HEK293 (cell line): ENCODE measurements around the gene RRP9.

ENCODE experiments used
- CTCF ChIA-PET: fragments of 350-600 bp; formaldehyde crosslinking; extraction: SDS; loops from one replicate; lab custom pipeline; 2021; ENCODE audit warnings: antibody characterized with exemption; lab: Yijun Ruan, JAX
- POLR2A ChIA-PET: fragments of 300-600 bp; formaldehyde crosslinking; extraction: SDS; loops from one replicate; lab custom pipeline; 2020; ENCODE audit warnings: antibody characterized with exemption, inconsistent platforms; lab: Yijun Ruan, JAX
- H3K27ac ChIP-seq: fragments of 200-500 bp; sonication (Bioruptor generic); 2 replicates; pipeline ENCODE4 v1.5.1; 2014; ENCODE audit warnings: low read depth, low read length, control low read depth, inconsistent platforms; ENCODE audit errors: extremely low read depth
- H3K36me3 ChIP-seq, 2 experiments: fragments of 200-500 bp in 1 of 2; sonication (Bioruptor generic) in 1 of 2; 1 replicate in 1 of 2; 2 replicates in 1 of 2; pipeline ENCODE4 v1.5.1; 2014 to 2017; ENCODE audit warnings: inconsistent platforms in 2 of 2, low read length in 2 of 2; ENCODE audit not compliant: control insufficient read depth in 2 of 2, insufficient read depth in 1 of 2
- H3K4me1 ChIP-seq: fragments of 200-500 bp; sonication (Bioruptor generic); 2 replicates; pipeline ENCODE4 v1.5.1; 2014; ENCODE audit warnings: mild to moderate bottlenecking, low read length, inconsistent platforms; ENCODE audit not compliant: control insufficient read depth, insufficient read depth
- H3K4me3 ChIP-seq: 2 replicates; pipeline ENCODE4 v1.5.1; 2011; ENCODE audit warnings: low read depth, mild to moderate bottlenecking, control low read depth, low read length, moderate library complexity
- H3K9me3 ChIP-seq: fragments of 200-500 bp; sonication (Bioruptor generic); 2 replicates; pipeline ENCODE4 v1.5.1; 2014; ENCODE audit warnings: low read depth, low read length, inconsistent platforms; ENCODE audit not compliant: control insufficient read depth, insufficient read depth
- BCL11A ChIP-seq: fragments of 450-650 bp; formaldehyde crosslinking; IDR thresholded peaks from 2 replicates; pipeline ENCODE4 v1.5.1; 2016; ENCODE audit warnings: low read depth, missing biosample characterization, missing genetic modification characterization
- CTCF ChIP-seq: fragments of 450-650 bp; formaldehyde crosslinking; IDR thresholded peaks from 2 replicates; pipeline ENCODE4 v1.5.1; 2016; ENCODE audit warnings: missing biosample characterization, missing genetic modification characterization
- ELK4 ChIP-seq: IDR thresholded peaks from 2 replicates; pipeline ENCODE4 v1.6.1; 2011; ENCODE audit warnings: mild to moderate bottlenecking, low read depth, low read length, borderline replicate concordance
- HOXC10 ChIP-seq: sonication (generic); formaldehyde crosslinking; IDR thresholded peaks from 2 replicates; pipeline ENCODE4 v1.8.1; 2023; ENCODE audit warnings: mild to moderate bottlenecking, missing genetic modification reagents
- PBX3 ChIP-seq: sonication (generic); formaldehyde crosslinking; IDR thresholded peaks from 2 replicates; pipeline ENCODE4 v1.8.1; 2022; ENCODE audit warnings: mild to moderate bottlenecking, moderate library complexity, missing genetic modification reagents
- SALL2 ChIP-seq: fragments of 450-650 bp; formaldehyde crosslinking; IDR thresholded peaks from 2 replicates; pipeline ENCODE4 v1.5.0; 2017; ENCODE audit warnings: missing biosample characterization, mild to moderate bottlenecking, missing genetic modification characterization, borderline replicate concordance
- ZBTB20 ChIP-seq: fragments of 450-650 bp; formaldehyde crosslinking; IDR thresholded peaks from 2 replicates; pipeline ENCODE4 v1.5.1; 2016; ENCODE audit warnings: missing biosample characterization, missing genetic modification characterization
- ZBTB49 ChIP-seq: fragments of 450-650 bp; formaldehyde crosslinking; IDR thresholded peaks from 2 replicates; pipeline ENCODE4 v1.5.1; 2016; ENCODE audit warnings: missing biosample characterization, missing genetic modification characterization, low read depth
- ZIC2 ChIP-seq: fragments of 450-650 bp; formaldehyde crosslinking; IDR thresholded peaks from 2 replicates; pipeline ENCODE4 v1.5.1; 2016; ENCODE audit warnings: missing biosample characterization, missing genetic modification characterization
- ZNF155 ChIP-seq: fragments of 450-650 bp; formaldehyde crosslinking; IDR thresholded peaks from 2 replicates; pipeline ENCODE4 v1.5.1; 2016; ENCODE audit warnings: missing biosample characterization, missing genetic modification characterization
- ZNF274 ChIP-seq, 2 experiments: fragments of 200-500 bp in 1 of 2; fragments of 450-650 bp in 1 of 2; sonication (Bioruptor generic) in 1 of 2; formaldehyde crosslinking in 1 of 2; IDR thresholded peaks; 2 replicates each; pipeline versions ENCODE4 v1.5.1 to v1.6.1; 2014 to 2016; ENCODE audit warnings: borderline replicate concordance in 1 of 2, inconsistent platforms in 1 of 2, low read length in 1 of 2, missing biosample characterization in 1 of 2, missing genetic modification characterization in 1 of 2
- ZNF362 ChIP-seq: fragments of 450-650 bp; formaldehyde crosslinking; IDR thresholded peaks from 2 replicates; pipeline ENCODE4 v1.5.1; 2016; ENCODE audit warnings: missing biosample characterization, missing genetic modification characterization
- ZNF404 ChIP-seq: fragments of 450-650 bp; formaldehyde crosslinking; IDR thresholded peaks from 2 replicates; pipeline ENCODE4 v1.5.1; 2017; ENCODE audit warnings: missing biosample characterization, missing genetic modification characterization
- ZNF510 ChIP-seq: fragments of 450-650 bp; formaldehyde crosslinking; IDR thresholded peaks from 2 replicates; pipeline ENCODE4 v1.5.1; 2018; ENCODE audit warnings: mild to moderate bottlenecking, missing genetic modification characterization, missing biosample characterization; ENCODE audit not compliant: insufficient replicate concordance
- ZNF514 ChIP-seq: fragments of 450-650 bp; formaldehyde crosslinking; IDR thresholded peaks from 2 replicates; pipeline ENCODE4 v1.5.1; 2016; ENCODE audit warnings: missing biosample characterization, missing genetic modification characterization
- ZNF558 ChIP-seq: fragments of 450-650 bp; formaldehyde crosslinking; IDR thresholded peaks from 2 replicates; pipeline ENCODE4 v1.5.1; 2016; ENCODE audit warnings: missing biosample characterization, missing genetic modification characterization
- ZNF571 ChIP-seq: fragments of 450-650 bp; formaldehyde crosslinking; IDR thresholded peaks from 2 replicates; pipeline ENCODE4 v1.5.0; 2017; ENCODE audit warnings: missing biosample characterization, missing genetic modification characterization
- ZNF660 ChIP-seq: fragments of 450-650 bp; IDR thresholded peaks from 2 replicates; pipeline ENCODE4 v1.5.1; 2018; ENCODE audit warnings: missing biosample characterization, mild to moderate bottlenecking, missing genetic modification characterization
- ZNF76 ChIP-seq: fragments of 450-650 bp; formaldehyde crosslinking; IDR thresholded peaks from 2 replicates; pipeline ENCODE4; 2016; ENCODE audit warnings: low read depth, missing biosample characterization, missing genetic modification characterization, borderline replicate concordance
- ZNF785 ChIP-seq: fragments of 450-650 bp; formaldehyde crosslinking; IDR thresholded peaks from 2 replicates; pipeline ENCODE4 v1.5.1; 2016; ENCODE audit warnings: missing biosample characterization, missing genetic modification characterization

The RRP9 gene

GRCh38 chr3:51891242-51892039 lies 50.3 kb downstream of the RRP9 start:
- TF ChIP-seq ZIC2, result peak; percentile 55; the same call in 1 of the 2 replicates
- no peak for TF ChIP-seq ZNF514 (tag by site-specific recombination)
- TF ChIP-seq, all 188 proteins: peak for 1
- POLR2A ChIA-PET, result no interaction called here
- CTCF ChIA-PET, result no interaction called here

GRCh38 chr3:51888463-51889105 lies 53.1 kb downstream of the RRP9 start:
- no peak overlapping the region for H3K27ac ChIP-seq
- no peak overlapping the region for H3K4me3 ChIP-seq
- no peaks in the 10 kb centered on the region for H3K4me1 ChIP-seq
- no peaks in the 10 kb centered on the region for H3K36me3 ChIP-seq
- TF ChIP-seq ZNF660, result no peak
- ChIA-PET POLR2A (no interaction called here), CTCF (no interaction called here)
- no peaks in the 10 kb centered on the region for H3K9me3 ChIP-seq

More at GRCh38 chr3:51891242-51892039, 50.3 kb downstream of the RRP9 start:
- Histone ChIP-seq H3K9me3 (no peaks in the 10 kb centered on the region), H3K4me3 (no peak overlapping the region), H3K27ac (no peak overlapping the region), H3K4me1 (no peaks in the 10 kb centered on the region), H3K36me3 (no peaks in the 10 kb centered on the region)

- CTCF ChIA-PET, result interaction anchor here (0.6 kb wide), 1 partner anchor 53 kb away, joined by 6 read pairs; no protein-coding TSS in a partner anchor
- POLR2A ChIA-PET, result no interaction called here
- no peaks in the 10 kb centered on the region for H3K4me1 ChIP-seq
- no peak overlapping the region for H3K27ac ChIP-seq
- H3K4me3 ChIP-seq, result no peak overlapping the region
- no peaks in the 10 kb centered on the region for H3K36me3 ChIP-seq
- no peaks in the 10 kb centered on the region for H3K9me3 ChIP-seq
- no peak for TF ChIP-seq ZBTB49 (tag by site-specific recombination)
- TF ChIP-seq ZNF76 (tag by site-specific recombination), result no peak
- TF ChIP-seq ZNF362 (tag by site-specific recombination), result no peak
- no peak for TF ChIP-seq ZNF274 (IDR thresholded peaks at IDR 0.05; ENCODE audit: low read length)
- no peak for TF ChIP-seq ZNF274 (tag by site-specific recombination; IDR thresholded peaks at IDR 0.05; ENCODE audit: borderline replicate concordance)
- no peak for TF ChIP-seq ZNF155 (tag by site-specific recombination)
- no peak for TF ChIP-seq ZNF404 (tag by site-specific recombination)
- no peak for TF ChIP-seq ZBTB20
- TF ChIP-seq PBX3 (CRISPR knock-in tag), result no peak
- no peak for TF ChIP-seq ZNF571 (tag by site-specific recombination)
- no peak for TF ChIP-seq CTCF (tag by site-specific recombination)
- no peak for TF ChIP-seq ZNF510
- TF ChIP-seq HOXC10, result no peak
- TF ChIP-seq BCL11A (tag by site-specific recombination), result no peak
- no peak for TF ChIP-seq ZNF785 (tag by site-specific recombination)
- TF ChIP-seq SALL2, result no peak
- no peak for TF ChIP-seq ELK4
- no peak for TF ChIP-seq ZNF558 (tag by site-specific recombination)
Observed at GRCh38 chr3:51887620-51888019, 54.1 kb downstream of the RRP9 start.
